Epithelial cell of esophagus (primary cell): ENCODE measurements around the gene DPYSL5.

Experiments
- DNase-seq: peaks from one replicate; pipeline ENCODE4 v3.0.0; 2010; ENCODE audit warnings: low read depth
- H3K4me3 ChIP-seq: 2 replicates; pipeline ENCODE4 v1.5.1; 2011; ENCODE audit warnings: mild to moderate bottlenecking, low read length, control low read depth
- TF ChIP-seq, protein P1 (sequence below): IDR thresholded peaks from 2 replicates; pipeline ENCODE4 v1.5.1; 2011; ENCODE audit warnings: low read depth, mild to moderate bottlenecking, low read length, control low read depth, inconsistent platforms; ENCODE audit not compliant: insufficient read depth; ENCODE audit errors: missing control alignments

DPYSL5 gene

DNA sequence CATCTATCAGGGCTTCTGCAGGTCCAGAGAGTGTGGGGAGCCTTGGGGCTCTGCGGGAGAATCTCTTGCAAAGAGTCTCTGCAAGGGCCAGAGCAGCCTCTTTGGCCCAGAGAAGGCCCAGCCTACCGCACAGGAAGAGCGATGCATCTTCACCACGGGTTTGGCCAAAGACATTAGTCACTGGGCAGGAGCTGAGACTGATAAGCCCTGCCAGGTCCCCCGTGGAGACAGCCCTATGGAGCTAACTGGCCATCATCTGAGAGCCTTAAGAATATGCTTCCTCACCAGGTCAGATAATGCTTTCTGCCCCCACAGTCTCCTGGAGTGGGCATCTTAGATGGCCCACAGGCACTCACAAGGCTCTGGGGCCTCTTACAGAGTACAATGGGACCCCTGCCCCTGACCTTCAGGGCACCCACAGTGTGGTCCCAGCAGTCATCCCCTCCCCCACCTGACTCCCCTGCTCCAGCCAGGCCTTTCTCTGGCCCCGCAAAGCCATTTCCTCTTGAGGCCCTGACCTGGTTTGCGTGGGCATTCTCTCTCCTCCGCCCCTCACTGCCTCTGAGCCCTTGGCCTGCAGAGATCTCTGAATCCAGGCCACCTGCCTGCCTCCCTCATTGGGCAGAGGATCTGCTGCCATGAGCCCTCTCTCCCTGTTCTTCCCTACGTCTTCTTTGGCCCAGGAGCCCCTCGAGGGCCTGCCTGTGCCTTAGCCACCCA lies 90.6 kb downstream of the DPYSL5 start:
- no peak overlapping the region for H3K4me3 ChIP-seq
- no peak for DNase-seq
- TF ChIP-seq, protein P1, sequence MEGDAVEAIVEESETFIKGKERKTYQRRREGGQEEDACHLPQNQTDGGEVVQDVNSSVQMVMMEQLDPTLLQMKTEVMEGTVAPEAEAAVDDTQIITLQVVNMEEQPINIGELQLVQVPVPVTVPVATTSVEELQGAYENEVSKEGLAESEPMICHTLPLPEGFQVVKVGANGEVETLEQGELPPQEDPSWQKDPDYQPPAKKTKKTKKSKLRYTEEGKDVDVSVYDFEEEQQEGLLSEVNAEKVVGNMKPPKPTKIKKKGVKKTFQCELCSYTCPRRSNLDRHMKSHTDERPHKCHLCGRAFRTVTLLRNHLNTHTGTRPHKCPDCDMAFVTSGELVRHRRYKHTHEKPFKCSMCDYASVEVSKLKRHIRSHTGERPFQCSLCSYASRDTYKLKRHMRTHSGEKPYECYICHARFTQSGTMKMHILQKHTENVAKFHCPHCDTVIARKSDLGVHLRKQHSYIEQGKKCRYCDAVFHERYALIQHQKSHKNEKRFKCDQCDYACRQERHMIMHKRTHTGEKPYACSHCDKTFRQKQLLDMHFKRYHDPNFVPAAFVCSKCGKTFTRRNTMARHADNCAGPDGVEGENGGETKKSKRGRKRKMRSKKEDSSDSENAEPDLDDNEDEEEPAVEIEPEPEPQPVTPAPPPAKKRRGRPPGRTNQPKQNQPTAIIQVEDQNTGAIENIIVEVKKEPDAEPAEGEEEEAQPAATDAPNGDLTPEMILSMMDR = no peak

DNA sequence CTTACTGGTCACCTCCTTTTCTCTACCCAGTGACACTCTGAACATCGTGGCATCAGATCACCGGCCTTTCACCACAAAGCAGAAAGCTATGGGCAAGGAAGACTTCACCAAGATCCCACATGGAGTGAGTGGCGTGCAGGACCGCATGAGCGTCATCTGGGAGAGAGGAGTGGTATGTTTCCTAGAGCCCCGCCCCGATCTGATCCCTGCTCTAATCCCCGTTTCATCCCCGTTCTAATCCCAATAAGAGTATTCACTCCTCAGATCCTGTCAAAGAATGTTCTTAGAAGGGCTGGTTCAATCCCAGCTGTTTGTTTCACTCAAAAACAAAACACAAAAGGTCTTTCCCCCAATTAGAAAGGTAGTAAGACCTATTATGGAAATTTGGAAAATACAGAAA lies 92.1 kb downstream of the DPYSL5 start:
- no peak overlapping the region for H3K4me3 ChIP-seq
- DNase-seq = no peak
- TF ChIP-seq, protein P1 = no peak

DNA sequence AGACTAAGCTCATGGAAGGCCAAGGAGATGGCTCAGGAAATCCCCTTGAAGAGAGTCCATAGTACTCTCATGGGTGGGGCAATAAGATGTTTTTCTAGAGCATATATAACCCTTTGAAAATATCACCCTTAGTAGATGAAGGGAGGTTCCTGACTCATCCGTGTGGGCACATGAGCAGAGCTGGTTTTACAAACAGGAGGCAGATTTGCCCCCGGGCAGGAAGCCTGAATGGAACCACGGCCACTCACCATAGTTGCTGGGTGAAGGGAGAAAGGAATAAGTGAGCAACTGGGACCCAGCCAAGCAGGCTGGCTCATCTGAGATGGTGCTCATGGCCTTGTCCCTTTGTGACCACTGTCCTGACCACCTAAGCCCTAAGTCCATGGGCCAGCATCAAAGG lies 93.6 kb downstream of the DPYSL5 start:
- H3K4me3 ChIP-seq = no peak overlapping the region
- DNase-seq = peak; percentile 90
- TF ChIP-seq, protein P1 = no peak

DNA sequence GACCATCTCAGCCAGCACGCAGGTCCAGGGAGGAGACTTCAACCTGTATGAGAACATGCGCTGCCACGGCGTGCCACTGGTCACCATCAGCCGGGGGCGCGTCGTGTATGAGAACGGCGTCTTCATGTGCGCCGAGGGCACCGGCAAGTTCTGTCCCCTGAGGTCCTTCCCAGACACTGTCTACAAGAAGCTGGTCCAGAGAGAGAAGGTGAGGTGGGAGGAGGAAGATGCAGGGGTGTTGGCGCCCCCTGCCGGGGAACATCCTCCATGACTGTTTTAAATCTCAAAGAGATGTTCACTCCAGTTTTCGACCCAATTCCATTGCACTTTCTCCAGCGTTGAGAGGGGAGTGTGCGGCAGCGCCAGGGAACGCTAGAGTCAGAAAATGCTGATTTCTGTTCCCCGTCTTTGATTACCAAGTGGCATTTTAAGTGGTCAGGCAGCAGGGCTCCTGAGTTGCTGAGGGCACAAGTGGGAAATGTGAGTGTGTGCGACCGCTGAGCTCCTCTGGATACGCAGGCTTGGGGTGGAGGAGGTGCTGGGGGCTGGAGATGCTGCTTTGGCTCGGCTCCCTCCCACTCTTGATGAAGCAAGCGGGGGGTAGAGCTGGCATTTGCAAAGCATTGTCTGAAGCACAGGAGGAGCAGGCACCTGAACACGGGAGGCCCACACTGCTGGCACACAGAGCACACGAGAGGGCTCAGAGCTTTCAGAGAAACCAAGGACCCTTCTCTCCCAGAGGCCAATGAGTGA lies 94.8 kb downstream of the DPYSL5 start:
- no peak overlapping the region for H3K4me3 ChIP-seq
- TF ChIP-seq, protein P1 = peak; percentile 82
- peak; percentile 67 for DNase-seq

DNA sequence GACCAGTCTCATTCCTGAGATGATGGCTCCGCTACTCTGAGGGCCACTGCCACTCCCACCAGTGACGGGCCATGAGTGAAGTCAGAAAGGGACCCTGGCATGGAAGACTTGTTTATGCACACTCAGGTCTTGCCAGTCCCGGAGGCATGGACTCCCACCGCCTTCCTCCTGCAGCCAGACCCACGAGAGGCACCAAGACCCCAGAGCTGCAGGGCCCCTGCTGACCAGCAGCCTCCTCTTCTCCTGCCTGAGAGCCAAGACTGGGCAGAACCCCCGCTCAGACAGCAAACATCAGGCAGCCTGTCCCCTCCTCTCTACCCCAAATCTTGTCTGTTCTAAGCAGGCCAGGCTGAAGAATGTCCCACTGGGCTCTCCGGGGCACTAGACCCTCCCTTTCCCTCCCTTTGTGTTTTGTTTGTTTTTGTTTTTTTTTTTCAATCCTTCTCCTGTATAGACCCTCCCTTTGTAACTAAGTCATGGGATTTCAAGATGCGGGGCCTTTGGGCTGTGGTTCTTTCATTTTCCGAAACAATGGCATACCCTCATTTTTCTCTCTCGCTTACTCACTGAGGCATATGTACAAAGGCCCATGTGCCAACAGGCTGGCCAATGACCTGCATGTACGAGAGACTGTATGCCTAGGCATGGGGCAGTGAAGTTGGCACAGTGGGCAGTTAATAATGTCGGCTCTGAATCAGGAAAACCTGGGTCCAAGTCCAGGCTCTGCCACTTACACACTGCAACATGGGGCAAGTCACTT lies 98.2 kb downstream of the DPYSL5 start:
- TF ChIP-seq, protein P1 = no peak
- DNase-seq = no peak
- no peak overlapping the region for H3K4me3 ChIP-seq

DNA sequence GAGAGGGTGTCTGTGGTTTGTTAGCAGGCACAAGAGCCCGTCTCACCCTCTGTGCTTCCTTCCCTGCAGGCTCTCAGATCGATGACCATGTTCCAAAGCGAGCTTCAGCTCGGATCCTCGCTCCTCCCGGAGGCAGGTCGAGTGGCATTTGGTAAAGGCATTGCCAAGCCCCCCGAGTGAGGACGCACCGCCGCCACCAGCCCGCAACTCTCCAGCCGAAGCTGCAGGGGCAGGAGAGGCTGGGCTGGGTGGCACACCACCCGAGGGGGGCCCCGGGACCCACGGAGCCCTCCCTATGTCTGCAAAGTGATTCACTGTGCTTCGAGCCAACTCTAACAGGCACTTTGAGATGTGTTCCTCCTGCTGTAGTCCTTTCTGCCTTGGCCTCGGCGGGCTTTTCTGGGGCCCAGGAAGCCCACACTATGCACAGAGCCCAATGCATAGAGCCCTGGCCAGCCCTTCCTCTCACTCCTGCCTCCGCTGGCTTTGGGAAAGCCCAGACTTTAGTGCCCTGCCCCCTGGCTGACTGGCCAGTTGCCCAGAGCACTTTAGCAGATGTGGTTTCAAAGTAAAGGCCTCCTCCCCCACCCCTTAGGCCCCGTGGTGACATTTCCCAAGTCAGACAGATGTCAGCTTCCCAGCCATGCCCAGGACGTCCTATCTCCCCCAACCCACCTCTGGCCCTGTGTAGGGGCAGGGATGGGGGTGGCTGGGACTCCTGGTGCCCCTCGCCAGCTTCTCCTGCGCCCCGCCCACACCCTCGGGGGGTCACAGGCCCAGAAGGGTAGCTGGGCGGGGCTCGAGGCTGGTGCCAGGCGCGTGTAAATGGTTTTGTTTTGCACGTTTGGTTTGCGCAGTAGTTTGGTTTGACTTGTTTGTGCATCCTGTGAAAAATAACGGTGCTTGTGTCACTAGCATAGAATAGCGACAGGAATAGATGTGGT lies 99.2 kb downstream of the DPYSL5 start:
- no peak overlapping the region for H3K4me3 ChIP-seq
- no peak for DNase-seq
- TF ChIP-seq, protein P1 = no peak
